GM18520 (cell line): ENCODE data around the gene QARS1.

Experiments used
- ATAC-seq: cut with Tn5 transposase; IDR thresholded peaks from one replicate; pipeline ENCODE4 v1.9.1; 2021; ENCODE audit not compliant: unreplicated experiment

QARS1 gene

DNA sequence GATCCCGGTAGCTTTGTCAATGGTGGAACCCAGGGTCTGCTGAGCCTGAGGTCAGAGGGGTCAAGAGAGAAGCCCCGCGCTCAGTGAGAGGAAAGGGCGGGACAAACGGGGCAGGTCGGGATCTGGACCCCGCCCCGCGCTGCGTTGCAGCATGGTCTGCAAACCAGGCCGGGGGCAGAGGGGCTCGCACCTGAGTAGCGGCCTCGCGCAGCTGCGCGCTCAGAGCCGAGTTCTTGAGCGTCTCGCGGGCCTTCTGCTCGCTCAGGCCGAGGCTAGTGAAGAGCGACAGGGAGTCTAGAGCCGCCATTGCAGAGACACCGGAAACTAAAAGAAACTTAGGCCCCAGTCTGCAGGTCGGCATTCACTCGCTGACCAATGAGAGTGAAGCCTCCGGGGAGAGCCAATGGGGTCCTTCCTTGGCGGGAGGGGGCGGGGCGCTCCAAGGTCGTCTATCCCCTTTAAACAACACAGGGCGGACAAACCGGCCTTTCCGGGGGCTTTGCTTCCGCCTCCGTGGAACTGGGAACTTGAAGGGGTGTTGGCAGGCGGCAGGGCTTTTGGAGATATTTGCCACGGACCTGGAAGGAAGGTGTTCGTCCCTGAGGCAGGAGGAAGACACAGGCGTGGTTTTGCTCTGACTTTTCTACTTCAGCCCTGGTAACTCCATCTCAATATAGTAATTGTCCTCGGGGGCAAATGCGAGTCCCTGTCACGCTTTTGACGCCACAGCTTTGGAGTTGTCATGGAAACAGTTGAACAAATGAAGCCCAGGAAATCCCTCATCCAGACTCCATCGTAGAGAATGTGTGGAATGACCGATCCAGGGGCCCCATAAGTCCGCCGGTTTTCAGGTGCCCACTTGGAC, at the start of gene QARS1:
Gene QARS1 (minus strand): TSS at position 331 of the 865 bp plus-strand sequence. CDS start 24 bp downstream, at position 307.
- peak; percentile 79 for ATAC-seq

- no peak for ATAC-seq
These were observed 48.9 kb upstream of the QARS1 start for GRCh38 chr3:49153349-49153912.

- no peak for ATAC-seq
These were observed 47.1 kb upstream of the QARS1 start for GRCh38 chr3:49151610-49152009.

DNA sequence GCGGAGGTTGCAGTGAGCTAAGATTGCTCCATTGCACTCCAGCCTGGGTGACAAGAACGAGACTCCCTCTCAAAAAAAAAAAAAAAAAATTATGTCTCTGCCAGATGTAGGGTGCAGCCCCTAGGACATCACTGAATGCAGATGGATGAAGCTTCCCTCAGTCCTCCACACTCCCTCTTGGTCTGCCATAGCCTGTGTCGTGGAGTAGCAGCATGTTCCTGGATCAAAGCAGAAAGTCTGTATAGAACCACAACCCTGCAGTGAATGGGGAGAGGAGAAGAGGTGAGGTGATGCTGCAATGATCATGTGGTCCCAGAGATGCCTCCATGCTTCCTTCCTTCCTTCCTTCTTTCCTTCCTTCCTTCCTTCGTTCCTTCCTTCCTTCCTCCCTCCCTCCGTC, 43.6 kb upstream of the QARS1 start:
- no peak for ATAC-seq

DNA sequence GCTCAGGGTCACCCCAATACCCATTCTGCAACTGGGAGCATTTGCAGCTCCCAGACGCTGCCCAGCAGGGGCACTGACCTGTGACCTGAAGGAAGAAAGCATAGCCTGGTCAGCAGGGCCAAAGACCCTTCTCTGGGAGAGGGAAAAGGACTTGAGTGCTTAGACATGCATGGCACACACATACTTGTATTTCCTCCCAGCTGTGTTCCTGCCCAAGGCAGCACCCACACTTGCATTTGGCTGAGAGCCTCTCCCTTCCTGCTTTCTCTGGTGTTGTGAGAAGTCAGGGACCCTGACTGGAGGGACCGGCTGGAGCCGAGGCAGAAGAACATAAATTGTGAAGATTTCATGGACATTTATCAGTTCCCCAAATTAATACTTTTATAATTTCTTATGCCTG, 35.5 kb upstream of the QARS1 start:
- ATAC-seq, result no peak

DNA sequence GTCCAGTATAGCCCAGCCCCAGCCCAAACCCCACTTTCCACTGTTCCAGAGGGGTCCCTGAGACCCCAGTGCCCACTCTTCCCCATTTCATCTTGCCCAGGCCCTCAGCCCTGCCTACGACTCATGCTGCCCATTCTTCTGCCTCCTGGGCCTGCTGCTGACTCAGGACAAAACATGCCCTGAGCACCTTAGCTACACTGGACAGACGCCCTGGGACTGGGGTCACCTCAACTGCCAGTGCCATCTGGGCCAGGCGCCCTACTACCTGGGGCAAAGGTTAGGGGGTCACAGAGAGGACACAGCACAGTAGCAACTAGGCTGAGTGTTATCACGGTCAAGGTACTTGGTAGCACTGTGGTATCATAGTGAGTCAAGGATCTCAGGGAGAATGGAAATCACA, 30.9 kb upstream of the QARS1 start:
- ATAC-seq, result no peak

DNA sequence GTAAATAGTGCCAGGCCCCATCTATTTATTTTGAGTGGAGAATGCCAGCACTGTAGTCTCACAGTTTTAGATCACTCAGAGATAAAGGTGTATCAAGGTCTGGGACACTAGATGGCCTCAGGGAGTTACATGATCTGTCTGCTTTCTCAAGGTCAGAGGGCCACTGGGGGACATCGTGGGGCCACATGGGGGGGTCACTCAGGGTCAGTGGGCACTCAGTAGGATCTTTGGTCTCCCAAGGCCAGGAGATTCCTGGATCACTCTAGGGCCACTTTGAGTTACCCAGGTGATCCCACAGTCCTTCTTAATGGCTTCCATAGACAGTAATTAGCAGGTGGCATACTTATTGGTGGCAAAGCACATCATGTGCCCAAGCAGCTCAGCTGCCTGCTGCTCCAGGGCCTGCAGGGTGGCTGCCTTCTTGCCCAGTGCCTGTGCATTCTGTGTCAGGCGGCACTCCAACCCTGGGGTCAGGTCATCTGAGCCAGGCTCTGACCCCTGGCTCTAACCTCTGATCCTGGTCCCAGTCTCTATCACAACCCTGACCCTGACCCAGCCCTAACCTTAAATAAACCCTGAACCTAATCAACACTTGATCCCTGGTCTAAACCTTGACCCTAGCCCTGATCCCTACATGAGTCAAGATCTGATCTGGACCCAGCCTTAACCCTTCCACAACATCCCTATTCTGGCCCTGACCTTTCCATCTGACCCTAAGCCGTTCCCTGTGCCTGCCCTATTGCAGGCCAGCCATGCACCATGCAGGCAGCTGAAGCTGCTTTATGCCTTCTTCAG, 30.1 kb upstream of the QARS1 start:
- ATAC-seq, result no peak

GRCh38 chr3:49133226-49133951, 28.8 kb upstream of the QARS1 start:
- ATAC-seq, result no peak

DNA sequence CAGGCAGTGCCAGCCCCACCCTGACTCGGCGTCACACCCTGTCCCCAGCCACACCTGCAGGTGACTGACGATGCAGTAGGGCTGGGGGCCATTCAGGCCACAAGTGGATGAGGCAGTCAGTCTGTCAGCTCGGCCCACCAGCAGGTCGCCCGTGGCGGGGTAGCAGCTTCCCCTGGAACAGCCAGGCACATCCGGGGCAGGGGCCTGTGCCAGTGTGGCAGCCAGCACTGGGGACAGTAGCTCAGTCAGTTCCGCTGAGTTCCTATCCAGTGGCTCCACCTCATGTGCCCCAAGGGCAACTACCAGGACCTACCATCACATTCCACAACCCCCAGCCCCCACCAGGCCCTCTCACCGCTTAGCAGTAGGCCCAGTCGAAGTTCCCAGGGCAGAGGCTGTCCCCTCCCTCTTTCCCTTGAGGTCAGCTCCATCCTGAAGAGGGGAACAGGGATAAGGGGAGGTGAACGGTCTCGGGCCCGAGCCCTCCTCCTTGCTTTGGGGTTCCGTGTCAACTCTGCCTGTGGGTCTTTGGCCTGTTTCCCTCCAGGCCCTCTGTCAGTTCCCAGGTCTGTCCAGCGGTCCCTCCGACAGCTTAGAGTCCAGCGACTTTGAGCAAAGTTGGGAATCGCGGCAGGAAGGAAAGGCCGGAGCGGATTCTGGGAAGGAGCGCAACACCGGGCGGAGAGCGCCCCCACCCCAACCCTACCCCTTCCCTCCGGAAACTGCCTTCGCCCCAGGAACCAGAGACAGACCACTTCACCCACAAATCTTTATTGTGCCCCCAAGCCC, 28.1 kb upstream of the QARS1 start, which contains the start of gene LAMB2:
Gene LAMB2 (minus strand): TSS at position 614 of the 789 bp plus-strand sequence. CDS start 183 bp downstream, at position 431.
- no peak for ATAC-seq

GRCh38 chr3:49132073-49132436, 27.5 kb upstream of the QARS1 start:
- ATAC-seq, result no peak

DNA sequence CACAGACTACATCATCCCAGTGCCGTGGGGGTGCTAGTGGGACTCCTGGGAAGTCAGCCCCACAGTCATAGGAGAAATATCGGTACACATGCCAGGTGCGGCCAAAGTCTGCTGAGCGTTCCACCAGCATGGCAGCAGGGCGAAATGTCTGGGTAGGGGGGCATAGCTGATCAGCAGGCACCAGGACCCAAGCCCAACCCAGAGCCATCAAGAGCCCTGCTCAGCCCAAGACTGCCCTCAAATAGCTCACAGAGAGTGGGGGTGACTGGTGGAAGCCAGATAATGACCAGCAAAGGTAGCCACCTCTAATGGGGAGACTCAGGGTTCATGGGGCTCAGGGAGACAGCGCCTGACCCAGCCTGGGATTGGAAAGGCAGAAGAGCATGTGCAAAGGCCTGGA, 27.0 kb upstream of the QARS1 start:
- no peak for ATAC-seq

GRCh38 chr3:49131040-49131439, 26.5 kb upstream of the QARS1 start:
- no peak for ATAC-seq

- no peak for ATAC-seq
These were observed 20.6 kb upstream of the QARS1 start for GRCh38 chr3:49124991-49125670.

GRCh38 chr3:49124203-49124602, 19.6 kb upstream of the QARS1 start:
- no peak for ATAC-seq

- no peak for ATAC-seq
These were observed 19.1 kb upstream of the QARS1 start for GRCh38 chr3:49123687-49124086.

GRCh38 chr3:49122886-49123545, 18.5 kb upstream of the QARS1 start:
- ATAC-seq, result no peak

- ATAC-seq, result no peak
These were observed 17.9 kb upstream of the QARS1 start for GRCh38 chr3:49122451-49122850.

DNA sequence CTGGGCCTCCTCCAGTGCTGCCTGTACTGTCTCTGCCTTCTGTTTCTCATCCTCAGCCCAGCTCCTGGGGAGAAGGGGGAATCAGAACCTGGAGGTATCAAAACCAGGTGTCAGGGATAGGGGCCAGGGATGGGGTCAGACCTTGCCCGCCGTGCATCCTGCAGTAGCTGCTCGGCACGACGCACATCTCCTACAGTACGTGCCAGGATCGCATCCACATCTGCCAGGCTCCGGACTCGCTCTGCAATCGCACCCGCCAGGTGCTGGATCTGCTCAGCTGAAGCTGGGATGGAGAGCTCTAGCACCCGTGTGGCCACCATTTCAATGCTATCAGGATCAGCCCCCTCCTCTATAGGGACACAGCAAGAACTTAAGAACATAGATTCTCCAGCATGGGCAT, 17.5 kb upstream of the QARS1 start:
- ATAC-seq, result no peak

DNA sequence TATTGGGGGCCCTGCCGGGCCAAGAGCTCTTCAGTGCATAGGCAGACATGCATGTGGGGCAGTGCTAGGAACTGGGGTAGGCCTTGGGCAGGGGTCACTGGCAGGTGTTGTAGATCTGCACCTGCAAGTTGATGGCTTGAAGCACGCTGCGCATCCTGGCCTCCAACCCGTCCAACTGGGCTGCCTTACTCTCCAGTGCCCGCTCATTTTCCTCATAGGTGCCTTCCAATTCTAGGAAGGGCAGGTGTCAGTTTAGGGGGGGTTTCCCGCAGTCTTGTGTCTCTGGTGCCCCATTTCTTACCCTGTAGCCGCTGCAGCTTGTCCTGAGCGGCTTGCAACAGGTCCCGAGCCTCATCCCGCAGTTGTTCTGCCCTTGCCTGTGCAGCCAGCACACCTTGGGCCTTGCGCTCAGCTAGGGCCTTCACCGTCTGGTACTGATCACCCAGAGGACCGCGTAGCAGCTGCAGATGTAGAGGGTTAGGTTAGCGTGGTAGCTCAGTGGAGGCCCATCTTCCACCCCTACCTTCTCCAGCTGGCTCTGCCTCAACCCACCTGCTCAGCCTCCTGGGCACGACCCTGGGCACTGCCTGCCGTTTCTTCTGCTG, 16.7 kb upstream of the QARS1 start:
- no peak for ATAC-seq
